HG03442 (cell line): Measurements from ENCODE around the gene PCCA.
"Not testable (repeated sequence)": the region's sequence is repeated elsewhere in the genome, so short reads cannot be mapped to it uniquely, and the experiment has no call there.

Experiments used
- ATAC-seq: cut with Tn5 transposase; IDR thresholded peaks from one replicate; pipeline ENCODE4 v1.9.1; 2021; ENCODE audit warnings: mild to moderate bottlenecking, moderate library complexity; ENCODE audit not compliant: unreplicated experiment

PCCA gene

GRCh38 chr13:100184095-100184494, 95.2 kb downstream of the PCCA start:
- ATAC-seq, result no peak

GRCh38 chr13:100195568-100195967, 106.7 kb downstream of the PCCA start:
- no peak for ATAC-seq

GRCh38 chr13:100196375-100196774, 107.5 kb downstream of the PCCA start:
- no peak for ATAC-seq

GRCh38 chr13:100197116-100197515, 108.2 kb downstream of the PCCA start:
- no peak for ATAC-seq

- no peak for ATAC-seq
Observed at GRCh38 chr13:100197591-100198365, 108.9 kb downstream of the PCCA start.

- peak; percentile 47 for ATAC-seq
Observed at GRCh38 chr13:100203696-100204367, 114.9 kb downstream of the PCCA start.

GRCh38 chr13:100208002-100208401, 119.1 kb downstream of the PCCA start:
- no peak for ATAC-seq

GRCh38 chr13:100208626-100209025, 119.7 kb downstream of the PCCA start:
- no peak for ATAC-seq

- ATAC-seq, result no peak
Observed at GRCh38 chr13:100209857-100210825, 121.2 kb downstream of the PCCA start.

GRCh38 chr13:100211016-100211710, 122.3 kb downstream of the PCCA start:
- no peak for ATAC-seq

GRCh38 chr13:100212904-100213553, 124.1 kb downstream of the PCCA start:
- no peak for ATAC-seq

GRCh38 chr13:100213576-100213975, 124.7 kb downstream of the PCCA start:
- ATAC-seq, result no peak

GRCh38 chr13:100214886-100215285, 126.0 kb downstream of the PCCA start:
- no peak for ATAC-seq

- ATAC-seq, result no peak
Observed at GRCh38 chr13:100221166-100221565, 132.3 kb downstream of the PCCA start.

- not testable (repeated sequence) for ATAC-seq
Observed at GRCh38 chr13:100223966-100224530, 135.2 kb downstream of the PCCA start.

GRCh38 chr13:100229603-100230002, 140.7 kb downstream of the PCCA start:
- no peak for ATAC-seq

- no peak for ATAC-seq
Observed at GRCh38 chr13:100230769-100231149, 141.9 kb downstream of the PCCA start.

GRCh38 chr13:100231176-100231575, 142.3 kb downstream of the PCCA start:
- ATAC-seq, result no peak

- ATAC-seq, result no peak
Observed at GRCh38 chr13:100234006-100234405, 145.1 kb downstream of the PCCA start.
